ENCODE measurements around the gene ISM1.
"Not testable (repeated sequence)": the region's sequence is repeated elsewhere in the genome, so short reads cannot be mapped to it uniquely, and the experiment has no call there.

ISM1 gene

GRCh38 chr20:13221673-13222318 lies 722 bp downstream of the ISM1 start:
- no peak for DNase-seq

DNA sequence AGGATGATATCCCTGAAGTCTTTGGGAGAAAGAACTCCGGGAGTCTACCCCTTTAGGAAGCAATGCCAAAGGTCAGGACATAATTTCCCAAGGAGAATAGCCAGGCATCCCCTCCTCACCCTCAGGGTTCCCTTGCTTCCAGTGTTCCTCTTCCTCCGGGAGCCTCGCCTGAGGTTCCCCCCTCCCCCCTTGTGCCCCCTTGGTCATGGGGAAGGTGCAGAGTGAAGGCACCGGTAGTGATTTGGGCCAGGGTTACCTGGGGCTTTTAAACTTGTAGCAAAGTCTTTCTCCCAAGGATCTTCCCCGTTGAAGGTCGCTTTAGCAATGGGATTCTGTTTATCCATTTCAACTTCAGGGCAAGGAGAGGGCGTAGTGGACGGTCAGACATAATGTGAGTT lies 1.2 kb downstream of the ISM1 start:
- DNase-seq, result no peak

DNA sequence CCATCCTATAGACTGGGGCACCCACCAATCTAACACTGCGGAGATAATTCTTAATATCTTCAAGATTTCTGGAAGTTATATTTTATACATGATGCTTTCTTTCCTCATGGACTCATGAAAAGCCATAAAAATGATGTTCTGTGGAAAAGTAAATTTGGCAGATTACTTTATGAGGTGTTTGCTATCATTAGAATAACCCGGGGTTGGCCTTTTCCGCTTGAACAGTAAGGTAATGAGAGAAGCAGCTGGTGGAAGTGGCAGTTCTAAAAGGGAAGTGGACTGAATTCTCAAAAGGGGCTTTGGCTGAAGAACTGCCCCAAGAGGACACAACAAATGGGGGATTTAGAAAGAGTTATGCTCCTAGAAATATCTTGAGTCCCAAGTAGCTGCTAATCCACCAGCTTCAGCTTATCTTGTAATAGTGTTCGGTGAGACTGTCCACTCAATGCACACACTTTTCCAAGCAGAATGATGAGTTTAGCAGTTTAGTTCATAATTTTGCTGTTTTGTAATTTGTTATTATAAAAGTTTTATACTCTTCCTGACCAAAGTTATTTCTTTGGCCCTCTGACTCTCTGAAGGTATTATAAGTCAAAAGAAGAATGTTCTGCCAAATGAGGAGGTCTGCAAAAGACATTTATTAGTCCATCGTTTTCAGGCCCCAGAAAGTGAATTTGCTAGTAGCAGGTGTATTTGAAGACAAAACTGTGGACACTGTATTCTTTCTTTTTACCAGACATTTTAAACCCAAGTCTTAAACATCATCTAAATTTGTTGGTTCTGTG lies 2.9 kb downstream of the ISM1 start:
- DNase-seq, result no peak

- DNase-seq, result no peak
Observed at GRCh38 chr20:13226367-13226766, 5.3 kb downstream of the ISM1 start.

- DNase-seq, result no peak
Observed at GRCh38 chr20:13228771-13229170, 7.7 kb downstream of the ISM1 start.

GRCh38 chr20:13229538-13229937 lies 8.5 kb downstream of the ISM1 start:
- DNase-seq, result no peak

- DNase-seq, result no peak
Observed at GRCh38 chr20:13231031-13231752, 10.1 kb downstream of the ISM1 start.

- DNase-seq, result no peak
Observed at GRCh38 chr20:13232999-13233398, 11.9 kb downstream of the ISM1 start.

- DNase-seq, result no peak
Observed at GRCh38 chr20:13234961-13235360, 13.9 kb downstream of the ISM1 start.

GRCh38 chr20:13236360-13236759 lies 15.3 kb downstream of the ISM1 start:
- DNase-seq, result not testable (repeated sequence)

- DNase-seq, result no peak
Observed at GRCh38 chr20:13236990-13237720, 16.1 kb downstream of the ISM1 start.

GRCh38 chr20:13238001-13238653 lies 17.1 kb downstream of the ISM1 start:
- DNase-seq, result no peak

DNA sequence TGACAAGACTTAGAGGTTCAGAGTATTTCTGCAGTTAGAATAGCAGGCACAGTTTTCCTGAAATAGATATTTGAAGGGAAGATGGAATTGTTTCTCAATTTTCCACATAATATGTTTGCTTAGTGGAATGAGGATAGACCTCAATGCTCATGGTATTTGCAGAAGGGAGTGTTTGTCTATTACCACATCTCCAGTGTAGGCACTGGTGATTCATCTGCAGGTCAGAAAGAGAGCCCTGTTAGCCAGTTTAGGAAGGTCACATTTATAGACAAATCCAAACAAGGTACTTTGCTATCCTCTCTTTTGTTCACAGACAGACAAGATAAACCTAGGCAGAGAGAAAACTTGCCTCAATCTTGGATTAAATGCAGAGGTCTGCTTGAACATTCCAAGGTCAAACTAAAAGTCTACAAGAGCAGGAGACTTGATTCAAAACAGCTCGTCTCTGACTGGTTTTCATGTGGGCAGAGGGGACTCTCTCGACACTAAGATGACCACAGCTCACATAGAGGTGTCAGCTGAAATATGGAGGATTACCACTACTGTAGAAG lies 22.8 kb downstream of the ISM1 start:
- DNase-seq, result peak; percentile 53

DNA sequence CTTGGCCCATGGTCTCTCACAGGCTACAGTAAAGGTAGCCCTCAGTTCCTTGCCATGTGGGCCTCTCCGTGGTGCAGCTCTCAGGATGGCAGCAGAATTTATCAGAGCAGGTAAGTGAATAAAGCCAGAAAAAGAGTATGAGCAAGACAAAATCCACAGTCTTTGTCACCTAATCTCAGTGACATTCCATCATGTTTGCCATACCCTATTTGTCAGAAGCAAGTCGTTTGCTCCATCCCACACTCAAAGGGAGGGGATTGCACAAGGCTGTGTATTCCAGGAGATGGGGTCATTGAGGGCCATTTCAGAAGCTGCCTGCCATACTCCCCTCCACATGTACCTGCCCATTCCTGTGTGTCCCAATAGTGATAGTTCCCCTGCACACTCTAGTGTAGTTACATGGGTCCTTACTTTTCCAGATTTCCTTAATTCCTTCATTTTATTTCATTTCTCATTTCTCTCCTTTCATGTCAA lies 24.2 kb downstream of the ISM1 start:
- no peak for DNase-seq

- DNase-seq, result no peak
Observed at GRCh38 chr20:13249118-13249797, 28.2 kb downstream of the ISM1 start.

- no peak for DNase-seq
Observed at GRCh38 chr20:13249798-13250170, 28.7 kb downstream of the ISM1 start.

DNA sequence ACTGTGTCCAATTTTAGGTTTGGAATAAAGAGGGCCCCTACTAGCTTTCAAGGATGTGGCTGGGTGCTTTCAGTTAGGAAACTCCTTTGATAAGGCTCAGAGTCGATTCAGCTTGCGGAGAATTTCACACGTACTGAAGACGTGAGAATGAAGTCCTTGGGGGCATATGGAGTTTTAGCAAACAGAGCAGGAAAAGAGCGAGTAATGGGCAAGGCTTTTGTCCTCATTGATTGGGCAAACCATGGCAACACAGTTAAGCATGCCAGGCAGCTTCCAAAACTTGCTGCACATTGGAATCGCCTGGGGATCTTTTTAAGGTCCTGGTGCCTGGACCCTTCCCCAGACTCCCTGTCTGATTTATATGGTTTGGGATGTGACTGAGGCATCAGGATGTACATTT lies 29.2 kb downstream of the ISM1 start:
- no peak for DNase-seq

- no peak for DNase-seq
Observed at GRCh38 chr20:13251106-13251903, 30.2 kb downstream of the ISM1 start.

DNA sequence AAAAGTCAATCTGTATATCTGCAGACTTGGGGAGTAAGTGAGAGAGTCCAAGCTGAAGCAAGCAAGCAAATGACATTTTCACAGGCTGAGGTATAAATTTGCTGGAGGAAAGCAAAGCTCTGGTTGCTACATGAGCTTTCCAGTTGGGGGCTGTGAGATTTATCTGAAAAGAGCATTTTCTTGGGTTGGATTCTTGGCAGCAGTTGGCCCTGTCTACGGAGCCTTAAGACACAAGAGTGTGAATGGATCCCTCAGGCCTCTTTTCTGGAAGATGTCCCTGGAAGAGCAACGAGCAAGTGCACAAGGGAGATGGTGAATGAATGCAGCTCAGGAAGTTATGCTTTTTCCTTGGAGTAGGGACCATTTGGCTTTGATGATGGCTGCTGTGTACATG lies 30.8 kb downstream of the ISM1 start:
- no peak for DNase-seq

DNA sequence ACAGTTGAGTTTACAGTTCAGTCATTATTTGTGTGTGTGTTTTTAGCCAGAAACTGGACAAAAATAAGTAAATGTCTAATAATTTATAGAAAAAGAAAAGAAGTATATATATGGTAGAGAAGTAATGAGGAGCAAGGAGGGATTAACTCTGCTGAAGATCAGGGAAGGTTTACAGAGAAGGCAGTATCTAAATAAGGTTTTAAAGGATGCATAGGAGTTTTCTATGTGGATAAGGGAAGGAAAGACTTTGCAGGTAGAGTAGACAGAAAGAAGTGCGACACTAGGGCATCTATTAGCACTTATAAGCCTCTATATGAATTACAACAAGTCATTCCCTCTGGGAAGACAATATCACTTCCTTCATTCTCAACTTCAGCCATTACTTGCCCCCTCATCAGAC lies 34.3 kb downstream of the ISM1 start:
- DNase-seq, result no peak

DNA sequence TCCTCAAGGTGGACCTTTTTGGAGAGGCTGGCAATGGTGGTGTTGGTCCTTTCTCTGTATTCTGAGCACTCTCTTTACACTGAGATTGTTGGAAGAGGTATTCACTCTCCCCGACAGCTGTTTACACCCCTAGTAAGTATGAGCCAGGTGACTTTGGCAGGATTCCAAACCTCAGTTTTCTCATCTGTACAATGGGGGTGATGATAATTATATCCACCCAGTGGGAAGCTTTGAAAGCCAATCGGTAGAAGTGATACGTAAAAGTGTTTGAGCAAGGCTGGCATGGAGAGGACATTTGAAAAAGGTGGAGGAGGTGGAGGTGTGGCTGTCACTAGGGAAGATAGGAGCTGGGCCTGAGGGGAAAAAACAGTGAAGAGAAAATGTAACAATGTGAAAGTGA lies 35.5 kb downstream of the ISM1 start:
- no peak for DNase-seq

All from NCI-H2029 treated with DMSO at 0.1 percent for 48 hours (cell line).